GM23338 (cell line): ENCODE measurements around the gene PIWIL4. TPM values are rescaled to one million over a fixed set of nuclear protein-coding genes. Genes with fewer than 3 reads are reported as not detected.

ENCODE experiments used
- ATAC-seq: fragments of 200-7000 bp; cut with Tn5 transposase; 3 replicates; pipeline ENCODE4 v1.9.1; 2020
- DNase-seq: peaks from one replicate; pipeline ENCODE4 v3.0.0-alpha.2; 2015; ENCODE audit warnings: low spot score
- H2AFZ ChIP-seq: fragments of 200-600 bp; sonication (generic); 2 replicates; pipeline ENCODE4 v1.8.0; 2016; ENCODE audit warnings: antibody characterized with exemption, mild to moderate bottlenecking, moderate library complexity
- H3F3A ChIP-seq: fragments of 200-600 bp; sonication (generic); replicated peaks from 2 replicates; pipeline ENCODE4 v1.8.0; 2017; ENCODE audit warnings: antibody characterized with exemption, mixed run types, low read depth
- H3K27ac ChIP-seq: fragments of 200-600 bp; sonication (generic); 2 replicates; pipeline ENCODE4 v1.6.1; 2016; ENCODE audit warnings: low read depth
- H3K27me3 ChIP-seq: fragments of 200-600 bp; sonication (generic); 2 replicates; pipeline ENCODE4 v1.8.0; 2016; ENCODE audit warnings: mild to moderate bottlenecking, mixed run types, moderate library complexity; ENCODE audit not compliant: insufficient read depth
- H3K36me3 ChIP-seq: fragments of 200-600 bp; sonication (generic); 2 replicates; pipeline ENCODE4 v1.8.0; 2016; ENCODE audit warnings: mild to moderate bottlenecking; ENCODE audit not compliant: insufficient read depth
- H3K4me1 ChIP-seq: fragments of 200-600 bp; sonication (generic); 2 replicates; pipeline ENCODE4 v1.8.0; 2016; ENCODE audit warnings: mild to moderate bottlenecking, moderate library complexity; ENCODE audit not compliant: insufficient read depth
- H3K4me2 ChIP-seq: fragments of 200-600 bp; sonication (generic); 2 replicates; pipeline ENCODE4 v1.7.1; 2017; ENCODE audit warnings: mixed run types
- H3K4me3 ChIP-seq: fragments of 200-600 bp; sonication (generic); 2 replicates; pipeline ENCODE4 v1.6.1; 2016; ENCODE audit warnings: mixed run types
- H3K79me2 ChIP-seq: fragments of 200-600 bp; sonication (generic); replicated peaks from 2 replicates; pipeline ENCODE4 v1.8.0; 2017; ENCODE audit warnings: mild to moderate bottlenecking; ENCODE audit not compliant: insufficient read depth
- H3K9me2 ChIP-seq: fragments of 200-600 bp; sonication (generic); 2 replicates; pipeline ENCODE4 v1.8.0; 2017; ENCODE audit not compliant: insufficient read depth
- H4K20me1 ChIP-seq: fragments of 200-600 bp; sonication (generic); replicated peaks from 2 replicates; pipeline ENCODE4 v1.8.0; 2017; ENCODE audit warnings: mild to moderate bottlenecking; ENCODE audit not compliant: insufficient read depth
- H3K27ac Mint-ChIP-seq: 2 replicates; pipeline ENCODE4 v1.8.0; 2020; ENCODE audit warnings: inconsistent platforms, mild to moderate bottlenecking, moderate library complexity, mixed read lengths
- H3K27me3 Mint-ChIP-seq: 3 replicates; pipeline ENCODE4 v1.8.0; 2022; ENCODE audit warnings: low read depth, mild to moderate bottlenecking, moderate library complexity, mixed read lengths, inconsistent platforms; ENCODE audit not compliant: insufficient read depth, poor library complexity
- H3K36me3 Mint-ChIP-seq: 3 replicates; pipeline ENCODE4 v1.8.0; 2021; ENCODE audit warnings: low read depth, mild to moderate bottlenecking, inconsistent platforms, moderate library complexity, mixed read lengths
- H3K4me1 Mint-ChIP-seq: 3 replicates; pipeline ENCODE4 v1.8.0; 2020; ENCODE audit warnings: mild to moderate bottlenecking, inconsistent platforms, mixed read lengths
- H3K4me3 Mint-ChIP-seq: 3 replicates; pipeline ENCODE4 v1.8.0; 2021; ENCODE audit warnings: moderate library complexity, mild to moderate bottlenecking, inconsistent platforms, mixed read lengths
- H3K9me3 Mint-ChIP-seq: 3 replicates; pipeline ENCODE4 v1.8.0; 2020; ENCODE audit warnings: moderate library complexity, mild to moderate bottlenecking, inconsistent platforms, mixed read lengths
- CREB1 ChIP-seq: fragments of 250-450 bp; sonication (Bioruptor Pico); IDR thresholded peaks from 2 replicates; pipeline ENCODE4 v1.5.0; 2020; ENCODE audit warnings: low read depth, mild to moderate bottlenecking, moderate library complexity
- NANOG ChIP-seq: IDR thresholded peaks from 2 replicates; pipeline ENCODE4 v1.6.1; 2016; ENCODE audit warnings: antibody characterized with exemption, borderline replicate concordance
- POLR2AphosphoS5 ChIP-seq: IDR thresholded peaks from 2 replicates; pipeline ENCODE4 v1.6.1; 2016; ENCODE audit warnings: antibody characterized with exemption, low read depth
- ZNF114 ChIP-seq: fragments of 250-450 bp; sonication (Bioruptor Pico); IDR thresholded peaks from 2 replicates; pipeline ENCODE4 v1.5.0; 2020; ENCODE audit warnings: mild to moderate bottlenecking, moderate library complexity
- polyA plus RNA-seq: library from polyadenylated mRNA; unstranded; fragments of >200 nt; fragmentation: Nextera tagmentation; extraction: Ambion mirVana; gene quantifications from 2 replicates; pipeline ENCODE4 v1.2.1, GENCODE V29; 2016
- total RNA-seq: library from RNA; depleted of rRNA; stranded (reverse); fragments of >200 nt; shearing (Covaris generic); gene quantifications from 2 replicates; pipeline ENCODE4 v1.2.3, GENCODE V29; 2014
- TF ChIP-seq, protein P1 (sequence below): IDR thresholded peaks from one replicate; pipeline ENCODE4 v1.6.1; 2018; ENCODE audit warnings: antibody characterized with exemption; ENCODE audit not compliant: unreplicated experiment
- TF ChIP-seq, protein P2 (sequence below), 2 experiments: fragments of 200-600 bp in 1 of 2; sonication (generic) in 1 of 2; conservative IDR thresholded peaks; 2 replicates each; pipeline versions ENCODE4 v1.5.1 to v1.6.1; 2016 to 2017; ENCODE audit warnings: antibody characterized with exemption in 2 of 2, low read depth in 2 of 2, mild to moderate bottlenecking in 2 of 2, moderate library complexity in 1 of 2
- TF ChIP-seq, protein P3 (sequence below): IDR thresholded peaks from 2 replicates; pipeline ENCODE4 v1.6.1; 2016; ENCODE audit warnings: antibody characterized with exemption

PIWIL4 gene
- total and polyA plus RNA-seq, 2 experiments from 2014 or later: 0.23 to 0.66 TPM

DNA sequence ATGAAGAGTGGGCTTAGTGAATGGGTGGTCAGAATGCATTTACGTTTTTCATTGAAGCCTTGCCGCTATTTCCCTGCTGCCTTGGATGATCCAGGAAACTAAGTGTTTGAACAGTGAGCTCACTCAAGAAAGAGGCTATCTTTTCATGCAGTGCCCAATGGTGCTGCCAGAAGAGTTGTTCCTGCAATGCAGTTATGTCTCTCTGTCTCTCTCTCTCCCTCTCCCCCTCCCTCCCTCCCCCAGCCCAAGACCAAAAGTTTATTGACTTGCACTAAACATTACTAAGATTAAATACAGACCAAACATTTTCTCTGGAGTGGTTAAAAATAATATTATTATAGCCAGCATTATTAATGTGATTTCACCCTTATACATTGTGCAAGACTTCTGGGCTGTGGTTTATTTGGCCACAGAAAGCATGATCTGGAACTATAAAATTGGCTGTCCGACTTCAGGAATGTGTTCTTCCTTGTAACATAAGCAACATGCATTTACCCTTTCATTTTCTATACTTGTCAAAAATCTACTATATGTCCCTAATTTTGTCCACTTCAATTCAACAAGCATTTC lies 30.1 kb upstream of the PIWIL4 start:
- Histone ChIP-seq H3K4me2 (no peak overlapping the region), H3K27ac (no peak overlapping the region), H2AFZ (no peak overlapping the region), H3K4me3 (no peak overlapping the region), H3F3A (no peaks in the 10 kb centered on the region), H3K79me2 (no peaks in the 10 kb centered on the region), H3K27me3 (peaks cover 6% of the 10 kb centered on the region; the same call in 1 of the 2 replicates), H3K36me3 (no peaks in the 10 kb centered on the region), H3K9me2 (no peaks in the 10 kb centered on the region), H4K20me1 (no peaks in the 10 kb centered on the region), H3K4me1 (no peaks in the 10 kb centered on the region)
- Mint-ChIP-seq H3K4me3 (no peak overlapping the region), H3K9me3 (no peaks in the 10 kb centered on the region), H3K36me3 (no peaks in the 10 kb centered on the region), H3K27ac (no peak overlapping the region), H3K27me3 (peaks cover 5% of the 10 kb centered on the region), H3K4me1 (peaks cover 4% of the 10 kb centered on the region; the same call in 1 of the 3 replicates)
- no peak for DNase-seq
- ATAC-seq: no peak
- TF ChIP-seq, protein P1, sequence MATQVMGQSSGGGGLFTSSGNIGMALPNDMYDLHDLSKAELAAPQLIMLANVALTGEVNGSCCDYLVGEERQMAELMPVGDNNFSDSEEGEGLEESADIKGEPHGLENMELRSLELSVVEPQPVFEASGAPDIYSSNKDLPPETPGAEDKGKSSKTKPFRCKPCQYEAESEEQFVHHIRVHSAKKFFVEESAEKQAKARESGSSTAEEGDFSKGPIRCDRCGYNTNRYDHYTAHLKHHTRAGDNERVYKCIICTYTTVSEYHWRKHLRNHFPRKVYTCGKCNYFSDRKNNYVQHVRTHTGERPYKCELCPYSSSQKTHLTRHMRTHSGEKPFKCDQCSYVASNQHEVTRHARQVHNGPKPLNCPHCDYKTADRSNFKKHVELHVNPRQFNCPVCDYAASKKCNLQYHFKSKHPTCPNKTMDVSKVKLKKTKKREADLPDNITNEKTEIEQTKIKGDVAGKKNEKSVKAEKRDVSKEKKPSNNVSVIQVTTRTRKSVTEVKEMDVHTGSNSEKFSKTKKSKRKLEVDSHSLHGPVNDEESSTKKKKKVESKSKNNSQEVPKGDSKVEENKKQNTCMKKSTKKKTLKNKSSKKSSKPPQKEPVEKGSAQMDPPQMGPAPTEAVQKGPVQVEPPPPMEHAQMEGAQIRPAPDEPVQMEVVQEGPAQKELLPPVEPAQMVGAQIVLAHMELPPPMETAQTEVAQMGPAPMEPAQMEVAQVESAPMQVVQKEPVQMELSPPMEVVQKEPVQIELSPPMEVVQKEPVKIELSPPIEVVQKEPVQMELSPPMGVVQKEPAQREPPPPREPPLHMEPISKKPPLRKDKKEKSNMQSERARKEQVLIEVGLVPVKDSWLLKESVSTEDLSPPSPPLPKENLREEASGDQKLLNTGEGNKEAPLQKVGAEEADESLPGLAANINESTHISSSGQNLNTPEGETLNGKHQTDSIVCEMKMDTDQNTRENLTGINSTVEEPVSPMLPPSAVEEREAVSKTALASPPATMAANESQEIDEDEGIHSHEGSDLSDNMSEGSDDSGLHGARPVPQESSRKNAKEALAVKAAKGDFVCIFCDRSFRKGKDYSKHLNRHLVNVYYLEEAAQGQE: no peak
- TF ChIP-seq, protein P2, sequence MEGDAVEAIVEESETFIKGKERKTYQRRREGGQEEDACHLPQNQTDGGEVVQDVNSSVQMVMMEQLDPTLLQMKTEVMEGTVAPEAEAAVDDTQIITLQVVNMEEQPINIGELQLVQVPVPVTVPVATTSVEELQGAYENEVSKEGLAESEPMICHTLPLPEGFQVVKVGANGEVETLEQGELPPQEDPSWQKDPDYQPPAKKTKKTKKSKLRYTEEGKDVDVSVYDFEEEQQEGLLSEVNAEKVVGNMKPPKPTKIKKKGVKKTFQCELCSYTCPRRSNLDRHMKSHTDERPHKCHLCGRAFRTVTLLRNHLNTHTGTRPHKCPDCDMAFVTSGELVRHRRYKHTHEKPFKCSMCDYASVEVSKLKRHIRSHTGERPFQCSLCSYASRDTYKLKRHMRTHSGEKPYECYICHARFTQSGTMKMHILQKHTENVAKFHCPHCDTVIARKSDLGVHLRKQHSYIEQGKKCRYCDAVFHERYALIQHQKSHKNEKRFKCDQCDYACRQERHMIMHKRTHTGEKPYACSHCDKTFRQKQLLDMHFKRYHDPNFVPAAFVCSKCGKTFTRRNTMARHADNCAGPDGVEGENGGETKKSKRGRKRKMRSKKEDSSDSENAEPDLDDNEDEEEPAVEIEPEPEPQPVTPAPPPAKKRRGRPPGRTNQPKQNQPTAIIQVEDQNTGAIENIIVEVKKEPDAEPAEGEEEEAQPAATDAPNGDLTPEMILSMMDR (conservative IDR thresholded peaks at IDR 0.05; ENCODE audit: low read depth in 2 of 2): no peak
- TF ChIP-seq, protein P3, sequence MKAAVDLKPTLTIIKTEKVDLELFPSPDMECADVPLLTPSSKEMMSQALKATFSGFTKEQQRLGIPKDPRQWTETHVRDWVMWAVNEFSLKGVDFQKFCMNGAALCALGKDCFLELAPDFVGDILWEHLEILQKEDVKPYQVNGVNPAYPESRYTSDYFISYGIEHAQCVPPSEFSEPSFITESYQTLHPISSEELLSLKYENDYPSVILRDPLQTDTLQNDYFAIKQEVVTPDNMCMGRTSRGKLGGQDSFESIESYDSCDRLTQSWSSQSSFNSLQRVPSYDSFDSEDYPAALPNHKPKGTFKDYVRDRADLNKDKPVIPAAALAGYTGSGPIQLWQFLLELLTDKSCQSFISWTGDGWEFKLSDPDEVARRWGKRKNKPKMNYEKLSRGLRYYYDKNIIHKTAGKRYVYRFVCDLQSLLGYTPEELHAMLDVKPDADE: no peak
- TF ChIP-seq ZNF114 (CRISPR knock-in tag) (no peak), CREB1 (no peak)

DNA sequence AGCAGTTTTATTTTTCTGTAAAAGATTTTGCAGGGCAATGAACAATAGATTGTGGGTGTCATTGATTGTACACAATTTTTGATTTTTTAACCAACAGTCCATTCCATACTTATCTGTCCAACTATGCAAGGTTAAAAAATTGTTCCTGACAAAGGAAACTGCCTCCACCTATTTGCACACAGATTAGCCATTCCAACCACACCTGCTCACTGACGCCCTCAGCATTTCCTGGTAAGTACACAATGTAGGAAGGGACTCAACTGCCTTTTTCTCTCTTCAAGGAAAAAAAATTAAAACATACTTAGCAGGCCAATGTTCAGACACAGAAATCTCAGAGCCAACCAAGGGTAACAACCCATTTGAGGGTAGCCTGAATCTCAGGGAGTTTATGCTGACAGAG lies 27.7 kb upstream of the PIWIL4 start:
- peaks cover 15% of the 10 kb centered on the region for H3K27me3 Mint-ChIP-seq
- peaks cover 11% of the 10 kb centered on the region for H3K4me1 Mint-ChIP-seq
- Histone ChIP-seq H3K36me3 (no peaks in the 10 kb centered on the region), H3K4me3 (no peak overlapping the region), H3K4me1 (peaks cover 7% of the 10 kb centered on the region), H4K20me1 (no peaks in the 10 kb centered on the region), H3K9me2 (no peaks in the 10 kb centered on the region), H3K27ac (no peak overlapping the region), H3K4me2 (no peak overlapping the region), H3K27me3 (peaks cover 23% of the 10 kb centered on the region), H3K79me2 (no peaks in the 10 kb centered on the region), H3F3A (peaks cover 9% of the 10 kb centered on the region; the same call in 1 of the 2 replicates), H2AFZ (peak overlapping the region; percentile 35; the same call in 1 of the 2 replicates)
- ATAC-seq (no peak), DNase-seq (no peak)
- H3K27ac Mint-ChIP-seq: no peak overlapping the region
- H3K9me3 Mint-ChIP-seq: peaks cover 2% of the 10 kb centered on the region; the same call in 2 of the 3 replicates
- H3K4me3 Mint-ChIP-seq: no peak overlapping the region
- H3K36me3 Mint-ChIP-seq: no peaks in the 10 kb centered on the region
- TF ChIP-seq, protein P3: no peak
- TF ChIP-seq ZNF114 (CRISPR knock-in tag): no peak
- no peak for TF ChIP-seq POLR2AphosphoS5
- no peak for TF ChIP-seq NANOG
